DND-41 (cell line): Measurements from ENCODE around the gene PAPLN.

Experiments
- CTCF ChIP-seq: IDR thresholded peaks from 2 replicates; pipeline ENCODE4 v1.5.1; 2012; ENCODE audit warnings: borderline replicate concordance, low read length, moderate library complexity, mild to moderate bottlenecking; ENCODE audit not compliant: poor library complexity, severe bottlenecking; ENCODE audit errors: extremely low read depth
- EZH2 ChIP-seq: IDR thresholded peaks from 3 replicates; pipeline ENCODE4 v1.6.1; 2012; ENCODE audit warnings: borderline replicate concordance, low read depth, mild to moderate bottlenecking, moderate library complexity, low read length, inconsistent platforms; ENCODE audit not compliant: severe bottlenecking

- no peak for TF ChIP-seq EZH2
- no peak for TF ChIP-seq CTCF
These were observed 33.8 kb upstream of the PAPLN start for GRCh38 chr14:73203527-73203926.
